ENCODE measurements around the gene SOX18.
"Not testable (repeated sequence)": the region's sequence is repeated elsewhere in the genome, so short reads cannot be mapped to it uniquely, and the experiment has no call there.

SOX18 gene

DNA sequence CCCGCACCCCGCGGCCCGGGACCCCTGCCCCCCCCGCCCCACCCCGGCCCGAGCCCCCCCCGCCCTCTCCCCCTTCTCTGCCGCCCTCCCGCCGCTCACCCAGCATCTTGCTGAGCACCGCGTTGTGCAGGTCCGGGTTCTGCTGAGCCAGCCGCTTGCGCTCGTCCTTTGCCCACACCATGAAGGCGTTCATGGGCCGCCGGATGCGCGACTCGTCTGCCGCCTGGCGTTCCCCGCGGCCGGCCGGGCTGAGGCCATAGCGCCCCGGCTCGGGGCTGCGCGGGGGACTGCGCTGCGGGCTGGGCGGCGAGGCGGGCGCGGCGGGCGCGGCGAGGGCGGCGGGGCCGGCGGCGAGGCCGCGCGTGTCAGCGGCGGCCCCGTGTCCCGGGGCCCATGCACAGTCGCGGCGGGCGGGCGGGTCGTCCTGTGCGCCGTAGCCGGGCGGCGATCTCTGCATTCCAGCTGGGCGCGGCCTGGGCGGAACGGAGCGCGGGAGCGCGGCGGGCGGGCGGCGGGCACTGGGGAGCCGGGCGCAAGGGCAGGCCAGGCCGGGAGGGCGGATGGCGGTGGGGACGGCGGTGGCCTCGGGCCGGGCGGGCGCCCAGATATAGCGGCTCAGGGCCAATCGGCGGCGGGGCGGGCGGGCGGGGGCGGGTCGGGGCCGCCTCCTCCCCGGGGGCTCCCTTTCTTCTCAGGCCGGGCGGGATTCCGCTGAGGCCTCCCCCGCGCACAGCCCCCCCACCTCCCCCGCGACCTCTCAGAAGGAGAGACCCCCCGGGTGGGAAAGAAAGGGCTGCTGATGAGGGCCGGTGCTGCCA, at the start of gene SOX18:
Gene SOX18, minus strand, starts transcription at position 580 of the 818 bp plus-strand sequence. Its CDS starts 123 bp downstream, at position 457.
- DNase-seq = no peak
- in situ Hi-C loops (cut with HindIII; ENCODE audit: low pct_ligation_motif_present, low pct_unique_long_range_greater_than_20kb, low sequenced_read_pairs) = no loop called here

DNA sequence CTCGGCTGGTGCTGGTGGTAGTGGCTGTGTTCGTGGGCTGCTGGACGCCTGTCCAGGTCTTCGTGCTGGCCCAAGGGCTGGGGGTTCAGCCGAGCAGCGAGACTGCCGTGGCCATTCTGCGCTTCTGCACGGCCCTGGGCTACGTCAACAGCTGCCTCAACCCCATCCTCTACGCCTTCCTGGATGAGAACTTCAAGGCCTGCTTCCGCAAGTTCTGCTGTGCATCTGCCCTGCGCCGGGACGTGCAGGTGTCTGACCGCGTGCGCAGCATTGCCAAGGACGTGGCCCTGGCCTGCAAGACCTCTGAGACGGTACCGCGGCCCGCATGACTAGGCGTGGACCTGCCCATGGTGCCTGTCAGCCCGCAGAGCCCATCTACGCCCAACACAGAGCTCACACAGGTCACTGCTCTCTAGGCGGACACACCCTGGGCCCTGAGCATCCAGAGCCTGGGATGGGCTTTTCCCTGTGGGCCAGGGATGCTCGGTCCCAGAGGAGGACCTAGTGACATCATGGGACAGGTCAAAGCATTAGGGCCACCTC, 49.1 kb upstream of the SOX18 start:
- DNase-seq = no peak
- in situ Hi-C loops (cut with HindIII; ENCODE audit: low pct_ligation_motif_present, low pct_unique_long_range_greater_than_20kb, low sequenced_read_pairs) = no loop called here

DNA sequence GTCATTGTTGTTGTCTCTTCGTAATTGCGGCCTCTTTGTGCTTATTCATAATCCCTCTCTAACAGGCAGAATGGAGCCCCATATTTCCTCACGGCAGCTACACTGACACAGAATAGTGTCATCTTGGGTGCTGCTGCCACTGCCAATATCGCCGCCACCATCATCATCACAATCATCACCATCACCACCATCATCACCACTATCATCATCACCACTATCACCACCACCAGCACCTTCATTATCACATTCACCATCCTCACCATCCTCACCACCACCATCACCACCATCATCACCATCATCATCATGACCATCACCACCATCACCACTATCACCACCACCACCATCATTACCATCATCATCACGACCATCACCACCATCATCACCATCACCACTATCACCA, 47.1 kb upstream of the SOX18 start:
- in situ Hi-C loops (cut with HindIII; ENCODE audit: low pct_ligation_motif_present, low pct_unique_long_range_greater_than_20kb, low sequenced_read_pairs) = no loop called here
- no peak for DNase-seq

DNA sequence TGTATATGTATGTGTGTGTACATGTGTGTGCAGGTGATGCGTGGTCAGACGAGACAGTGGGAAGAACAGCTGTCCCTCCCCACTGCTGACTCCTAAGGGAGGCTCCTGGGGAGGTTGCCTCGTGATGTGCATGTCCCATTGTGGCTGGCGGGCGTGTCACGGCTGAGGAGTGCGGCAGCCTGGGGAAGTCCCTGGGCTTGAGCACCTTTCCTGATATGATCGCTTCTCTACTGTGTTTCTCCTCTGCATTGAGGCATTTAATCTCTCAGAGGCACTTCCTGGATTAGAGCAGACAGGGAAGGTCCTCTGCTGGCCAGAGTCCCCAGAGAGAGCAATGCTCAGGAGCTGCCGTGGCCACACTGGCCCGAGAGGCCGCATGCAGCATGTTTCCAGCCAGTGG, 46.5 kb upstream of the SOX18 start:
- no peak for DNase-seq
- in situ Hi-C loops (cut with HindIII; ENCODE audit: low pct_ligation_motif_present, low pct_unique_long_range_greater_than_20kb, low sequenced_read_pairs) = no loop called here

DNA sequence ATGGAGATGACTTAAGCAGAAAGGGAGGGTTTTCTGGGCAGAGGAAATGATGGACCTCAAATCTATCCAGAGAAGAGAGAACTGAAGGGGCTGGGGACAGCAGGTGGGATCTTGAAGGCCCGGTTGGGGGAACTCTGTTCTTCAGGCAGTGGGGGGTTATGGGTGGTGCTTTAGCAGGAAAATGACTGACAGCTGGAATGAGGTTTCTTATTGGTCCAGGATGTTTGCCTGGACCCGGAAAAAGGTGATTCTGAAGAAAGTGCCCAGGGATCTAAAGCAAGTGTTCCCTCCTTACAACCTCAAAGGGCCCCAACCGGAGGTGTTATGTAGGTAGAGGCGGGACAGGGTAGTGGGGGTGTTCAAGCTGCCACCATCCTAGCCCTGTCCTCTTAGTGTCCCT, 46.0 kb upstream of the SOX18 start:
- in situ Hi-C loops (cut with HindIII; ENCODE audit: low pct_ligation_motif_present, low pct_unique_long_range_greater_than_20kb, low sequenced_read_pairs) = no loop called here
- no peak for DNase-seq

DNA sequence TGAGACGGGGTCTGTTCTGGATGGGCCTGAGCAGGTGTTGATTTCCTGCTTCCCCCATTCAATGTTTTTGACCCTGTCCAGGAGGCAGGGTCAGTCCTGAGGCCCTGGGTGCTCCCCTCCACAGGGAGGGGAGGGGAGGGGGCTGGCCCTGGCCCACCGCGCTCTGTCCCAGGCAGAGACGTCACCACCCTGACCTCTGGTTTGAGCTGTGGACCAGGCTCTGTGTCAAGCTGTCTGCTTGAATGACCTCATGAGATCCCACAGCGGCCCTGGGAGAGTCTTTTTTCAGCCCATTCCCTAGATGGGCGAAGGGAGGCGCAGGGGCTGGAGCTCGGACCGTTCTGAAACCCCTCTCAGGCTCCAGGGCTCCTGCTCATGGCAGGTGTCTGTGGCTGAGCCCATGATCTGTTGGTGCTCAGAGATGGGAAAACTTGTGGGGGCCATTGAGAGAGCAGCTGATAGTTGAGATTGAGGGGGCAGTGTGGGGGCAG, 43.6 kb upstream of the SOX18 start:
- in situ Hi-C loops (cut with HindIII; ENCODE audit: low pct_ligation_motif_present, low pct_unique_long_range_greater_than_20kb, low sequenced_read_pairs) = no loop called here
- no peak for DNase-seq

DNA sequence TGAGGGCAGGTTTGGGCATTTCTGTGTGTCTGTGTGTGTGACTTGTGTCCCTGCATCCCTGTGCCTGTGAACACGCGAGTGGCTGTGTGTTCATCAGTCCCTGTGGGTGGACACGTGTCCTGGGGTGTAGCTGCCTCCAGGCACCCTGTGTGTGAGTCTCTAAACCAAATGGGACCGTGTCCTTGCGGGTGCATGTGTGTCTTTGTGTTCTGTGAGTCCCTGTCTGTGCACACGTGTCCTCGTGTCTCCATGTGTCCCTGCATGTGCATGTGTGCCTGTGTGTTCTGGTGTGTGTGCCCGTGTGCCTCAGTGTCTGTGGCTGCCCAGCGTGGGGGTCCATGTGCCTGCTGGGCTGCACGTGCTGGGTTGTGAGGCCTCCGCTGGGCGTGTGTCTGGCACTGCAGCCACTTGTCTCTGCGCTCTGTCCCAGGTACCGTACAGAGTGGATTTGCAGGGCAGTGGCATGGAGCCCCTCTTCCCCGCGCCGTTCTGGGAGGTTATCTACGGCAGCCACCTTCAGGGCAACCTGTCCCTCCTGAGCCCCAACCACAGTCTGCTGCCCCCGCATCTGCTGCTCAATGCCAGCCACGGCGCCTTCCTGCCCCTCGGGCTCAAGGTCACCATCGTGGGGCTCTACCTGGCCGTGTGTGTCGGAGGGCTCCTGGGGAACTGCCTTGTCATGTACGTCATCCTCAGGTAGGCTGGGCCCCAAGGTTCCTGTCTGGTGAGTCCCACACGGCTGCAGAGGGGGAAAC, 43.0 kb upstream of the SOX18 start:
- in situ Hi-C loops (cut with HindIII; ENCODE audit: low pct_ligation_motif_present, low pct_unique_long_range_greater_than_20kb, low sequenced_read_pairs) = no loop called here
- DNase-seq = no peak

DNA sequence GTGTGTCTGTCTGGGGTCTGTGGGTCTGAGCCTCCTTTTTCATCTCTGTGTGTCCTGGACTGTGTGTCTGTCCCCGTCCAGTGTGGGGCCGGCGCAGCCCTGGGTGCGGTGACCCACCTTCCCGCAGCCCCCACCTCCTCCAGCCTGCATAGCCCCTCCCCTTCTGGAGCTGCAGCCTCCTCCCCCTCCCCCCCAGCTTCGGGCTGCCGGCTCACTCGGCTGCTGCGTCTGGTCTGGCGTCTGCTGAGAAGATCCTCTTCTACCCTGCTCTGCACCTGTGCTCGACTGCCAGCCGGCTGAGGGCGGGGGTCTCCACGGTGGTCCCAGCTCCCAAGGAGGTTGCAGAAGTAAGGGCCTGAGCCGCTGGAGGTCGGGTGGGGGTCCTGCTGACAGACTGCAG, 42.3 kb upstream of the SOX18 start:
- in situ Hi-C loops (cut with HindIII; ENCODE audit: low pct_ligation_motif_present, low pct_unique_long_range_greater_than_20kb, low sequenced_read_pairs) = no loop called here
- no peak for DNase-seq

DNA sequence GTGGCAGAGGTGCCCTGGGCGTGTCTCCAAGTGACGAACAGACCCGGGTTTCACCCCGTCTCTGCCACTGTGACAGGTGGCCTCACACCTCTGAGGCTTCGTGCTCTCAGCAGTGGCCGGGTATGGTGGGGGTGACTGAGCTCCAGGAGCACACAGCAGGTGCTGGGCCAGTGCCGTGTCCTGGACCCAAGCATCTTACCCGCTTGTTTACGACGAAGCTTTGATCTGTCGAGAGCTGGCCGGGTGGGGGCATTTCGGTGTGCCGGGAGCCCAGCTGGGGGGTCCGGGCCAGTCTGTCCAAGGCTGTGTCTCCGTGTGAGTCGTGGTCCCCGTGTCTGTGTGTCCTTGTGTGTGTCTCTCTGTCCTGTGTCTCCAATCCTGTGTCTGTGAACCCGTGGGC, 41.9 kb upstream of the SOX18 start:
- no peak for DNase-seq
- in situ Hi-C loops (cut with HindIII; ENCODE audit: low pct_ligation_motif_present, low pct_unique_long_range_greater_than_20kb, low sequenced_read_pairs) = no loop called here

DNA sequence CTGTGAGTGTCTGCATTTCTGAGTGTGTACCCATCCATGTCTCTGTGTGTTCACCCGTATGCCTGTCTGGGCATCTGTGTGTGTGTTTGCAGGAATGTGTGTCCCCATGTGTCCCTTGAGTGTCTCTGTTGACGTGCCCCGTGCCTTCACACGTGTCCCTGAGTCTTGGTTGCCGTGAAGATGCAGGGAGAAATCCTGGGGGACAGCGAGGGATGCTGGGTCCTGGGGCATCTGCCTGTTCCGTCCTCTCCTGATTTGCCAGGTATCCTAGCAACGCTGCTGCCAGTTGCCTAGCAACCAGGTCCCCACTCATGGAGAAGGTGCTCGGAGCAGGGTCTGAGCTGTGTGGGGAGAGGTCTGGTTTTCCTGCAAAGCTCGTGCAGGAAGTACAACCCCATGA, 40.7 kb upstream of the SOX18 start:
- no peak for DNase-seq
- in situ Hi-C loops (cut with HindIII; ENCODE audit: low pct_ligation_motif_present, low pct_unique_long_range_greater_than_20kb, low sequenced_read_pairs) = no loop called here

DNA sequence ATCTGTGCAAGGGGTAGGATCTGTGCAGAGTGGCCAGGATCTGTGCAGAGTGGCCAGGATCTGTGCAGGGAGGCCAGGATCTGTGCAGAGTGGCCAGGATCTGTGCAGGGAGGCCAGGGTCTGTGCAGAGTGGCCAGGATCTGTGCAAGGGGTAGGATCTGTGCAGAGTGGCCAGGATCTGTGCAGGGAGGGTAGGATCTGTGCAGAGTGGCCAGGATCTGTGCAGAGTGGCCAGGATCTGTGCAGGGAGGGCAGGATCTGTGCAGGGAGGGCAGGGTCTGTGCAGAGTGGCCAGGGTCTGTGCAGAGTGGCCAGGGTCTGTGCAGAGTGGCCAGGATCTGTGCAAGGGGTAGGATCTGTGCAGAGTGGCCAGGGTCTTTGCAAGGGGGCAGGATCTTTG, 39.1 kb upstream of the SOX18 start:
- in situ Hi-C loops (cut with HindIII; ENCODE audit: low pct_ligation_motif_present, low pct_unique_long_range_greater_than_20kb, low sequenced_read_pairs) = not testable (repeated sequence)

DNA sequence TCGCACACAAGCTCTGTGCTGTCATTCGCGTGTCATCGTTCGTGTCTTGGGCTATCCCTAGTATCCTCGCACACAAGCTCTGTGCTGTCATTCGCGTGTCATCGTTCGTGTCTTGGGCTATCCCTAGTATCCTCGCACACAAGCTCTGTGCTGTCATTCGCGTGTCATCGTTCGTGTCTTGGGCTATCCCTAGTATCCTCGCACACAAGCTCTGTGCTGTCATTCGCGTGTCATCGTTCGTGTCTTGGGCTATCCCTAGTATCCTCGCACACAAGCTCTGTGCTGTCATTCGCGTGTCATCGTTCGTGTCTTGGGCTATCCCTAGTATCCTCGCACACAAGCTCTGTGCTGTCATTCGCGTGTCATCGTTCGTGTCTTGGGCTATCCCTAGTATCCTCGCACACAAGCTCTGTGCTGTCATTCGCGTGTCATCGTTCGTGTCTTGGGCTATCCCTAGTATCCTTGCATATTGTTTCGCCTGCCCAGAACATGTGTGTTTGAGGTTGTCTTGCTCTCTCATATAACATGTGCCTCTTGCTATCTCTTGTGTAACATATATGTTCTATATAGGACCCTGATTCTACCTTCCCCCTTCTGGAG, 37.9 kb upstream of the SOX18 start:
- in situ Hi-C loops (cut with HindIII; ENCODE audit: low pct_ligation_motif_present, low pct_unique_long_range_greater_than_20kb, low sequenced_read_pairs); DNase-seq: not testable (repeated sequence)

More for the DNA sequence above, 39.1 kb upstream of the SOX18 start:
- DNase-seq = not testable (repeated sequence)

DNA sequence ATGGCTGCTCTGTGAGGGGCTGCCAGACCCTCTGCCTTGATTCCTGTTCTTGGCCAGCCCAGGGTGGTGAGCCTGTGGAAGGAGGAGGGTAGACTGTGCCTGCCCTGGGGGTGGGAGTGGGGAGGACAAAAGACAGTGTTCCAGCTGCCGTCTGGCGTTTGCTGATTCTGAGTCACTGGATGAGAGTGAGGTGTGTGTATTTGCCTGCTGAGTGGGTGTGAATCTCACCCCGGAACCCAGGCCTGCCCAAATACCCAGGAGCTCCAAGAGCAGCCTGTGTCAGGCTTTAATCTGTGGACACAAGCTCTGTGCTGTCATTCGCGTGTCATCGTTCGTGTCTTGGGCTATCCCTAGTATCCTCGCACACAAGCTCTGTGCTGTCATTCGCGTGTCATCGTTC, 37.4 kb upstream of the SOX18 start:
- no peak for DNase-seq
- in situ Hi-C loops (cut with HindIII; ENCODE audit: low pct_ligation_motif_present, low pct_unique_long_range_greater_than_20kb, low sequenced_read_pairs) = no loop called here

DNA sequence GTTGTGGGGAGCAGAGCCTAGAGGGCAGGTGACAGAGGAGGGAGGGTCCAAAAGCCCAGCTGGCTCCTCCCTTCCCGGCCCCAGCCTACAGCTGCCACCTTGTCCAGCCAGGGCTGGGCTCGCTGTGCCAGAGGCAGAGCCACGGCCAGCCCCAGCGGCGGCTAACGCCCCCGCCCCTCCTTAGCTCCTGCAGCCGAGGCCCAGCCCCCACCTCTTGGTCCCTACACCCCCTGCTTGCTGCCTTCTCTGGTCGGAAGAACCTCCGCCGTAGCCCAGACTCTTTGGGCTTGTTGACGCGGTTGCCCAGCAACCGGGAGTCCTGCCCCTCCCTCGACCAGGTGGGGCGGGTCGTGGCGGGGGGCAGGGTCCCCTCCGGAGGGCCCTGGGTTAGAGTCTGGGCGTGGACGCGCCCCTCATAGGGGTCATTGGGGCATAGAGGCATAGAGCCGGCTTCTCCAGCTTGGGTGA, 35.3 kb upstream of the SOX18 start:
- in situ Hi-C loops (cut with HindIII; ENCODE audit: low pct_ligation_motif_present, low pct_unique_long_range_greater_than_20kb, low sequenced_read_pairs) = no loop called here

DNA sequence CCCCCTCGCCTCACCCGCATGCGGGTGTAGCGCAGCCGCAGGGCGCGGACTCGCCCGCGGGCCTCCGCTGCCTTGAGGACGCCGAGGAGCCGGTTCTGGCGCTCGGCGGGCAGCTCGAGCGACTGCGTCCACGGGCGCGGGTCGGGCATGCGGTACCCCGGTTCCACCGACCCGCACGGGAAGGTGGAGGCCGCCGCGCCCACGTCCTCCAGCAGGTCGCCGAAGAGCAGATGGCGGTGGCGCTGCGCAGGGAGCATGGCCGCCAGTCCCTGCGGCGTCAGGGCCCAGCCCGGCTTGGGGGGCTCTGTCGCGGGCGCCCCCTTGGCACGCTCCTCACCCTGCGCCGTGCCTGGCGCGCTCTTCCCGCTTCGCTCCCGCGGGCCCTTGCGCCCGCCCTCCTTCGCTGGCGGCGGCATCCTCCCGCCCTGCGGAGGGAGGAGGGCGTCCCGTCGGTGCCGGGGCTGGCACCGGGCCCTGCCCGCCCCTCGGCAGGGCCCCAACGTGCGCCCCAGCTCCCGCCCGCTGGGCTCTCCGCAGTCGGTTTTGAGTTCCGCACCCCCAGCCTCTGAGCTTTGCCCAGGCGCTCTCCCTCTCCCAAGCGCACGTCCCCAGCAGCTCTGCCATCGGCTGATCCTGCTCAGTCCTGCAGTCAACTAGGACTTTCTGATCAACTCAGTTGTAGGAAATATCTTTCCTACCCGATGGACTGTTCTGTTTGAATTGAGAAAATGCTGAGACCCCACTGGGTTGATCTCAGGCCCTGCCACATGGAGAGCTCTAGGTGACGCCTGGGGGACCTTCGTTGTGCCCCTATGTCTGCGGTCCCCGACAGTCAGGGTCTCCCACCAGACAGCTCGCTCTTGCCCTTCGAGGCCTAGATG, 34.6 kb upstream of the SOX18 start, which contains the start of gene LKAAEAR1:
Gene LKAAEAR1, minus strand, starts transcription at position 595 of the 881 bp plus-strand sequence. Its CDS starts 179 bp downstream, at position 416.
- DNase-seq = no peak
- in situ Hi-C loops (cut with HindIII; ENCODE audit: low pct_ligation_motif_present, low pct_unique_long_range_greater_than_20kb, low sequenced_read_pairs) = no loop called here

More for the DNA sequence above, 35.3 kb upstream of the SOX18 start:
- no peak for DNase-seq

DNA sequence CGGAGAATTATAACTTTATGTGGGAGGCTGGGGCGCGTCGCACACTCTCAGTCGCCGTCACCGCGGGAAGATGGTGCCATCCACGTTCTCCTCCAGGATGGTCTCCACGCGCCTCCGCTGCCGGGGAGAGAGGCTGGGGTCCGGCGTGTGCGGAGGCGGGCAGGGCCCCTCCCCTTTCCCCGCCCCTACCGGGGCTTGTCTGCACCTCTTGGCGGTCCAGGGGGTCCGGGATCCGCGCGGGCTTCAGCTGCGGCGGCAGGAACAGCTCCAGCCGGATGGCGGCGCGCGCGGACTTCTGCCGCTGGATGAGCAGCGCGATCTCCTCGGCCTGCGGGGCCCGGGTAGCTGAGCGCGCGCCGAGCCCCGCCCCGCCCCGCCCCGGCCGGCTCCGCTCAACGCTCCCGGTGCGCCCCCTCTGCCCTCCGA, 34.0 kb upstream of the SOX18 start:
- in situ Hi-C loops (cut with HindIII; ENCODE audit: low pct_ligation_motif_present, low pct_unique_long_range_greater_than_20kb, low sequenced_read_pairs) = no loop called here
- DNase-seq = peak; percentile 81

DNA sequence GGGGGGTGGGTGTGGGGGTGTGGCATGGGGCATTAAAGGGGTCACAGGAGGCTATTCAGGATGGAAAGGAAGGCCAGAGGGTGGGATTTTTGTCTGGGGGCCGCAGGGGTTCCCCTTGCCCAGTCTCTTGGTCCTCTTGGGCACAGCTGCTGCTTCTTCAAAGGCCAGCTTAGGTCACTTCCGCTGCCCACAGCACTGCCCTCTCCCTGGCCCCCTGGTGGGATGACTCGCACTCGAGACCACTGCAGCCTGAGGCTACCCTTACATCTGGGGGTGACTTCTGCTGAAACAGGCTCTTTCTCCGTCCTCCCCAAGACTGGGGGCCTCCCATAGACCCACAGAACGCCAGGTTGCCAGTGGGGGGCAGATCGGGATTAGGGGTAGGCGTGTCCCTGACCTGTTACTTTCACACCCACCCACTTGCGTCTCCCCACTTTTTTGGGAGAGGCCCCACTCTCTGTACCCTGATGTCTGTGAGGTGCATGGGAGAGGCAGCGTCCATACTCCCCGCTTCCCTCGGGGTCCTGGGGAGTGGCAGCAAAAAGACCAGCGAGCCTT, 33.5 kb upstream of the SOX18 start:
- in situ Hi-C loops (cut with HindIII; ENCODE audit: low pct_ligation_motif_present, low pct_unique_long_range_greater_than_20kb, low sequenced_read_pairs) = no loop called here
- DNase-seq = peak; percentile 26
